Measurements from ENCODE around the gene TNFRSF4.

Gene TNFRSF4

DNA sequence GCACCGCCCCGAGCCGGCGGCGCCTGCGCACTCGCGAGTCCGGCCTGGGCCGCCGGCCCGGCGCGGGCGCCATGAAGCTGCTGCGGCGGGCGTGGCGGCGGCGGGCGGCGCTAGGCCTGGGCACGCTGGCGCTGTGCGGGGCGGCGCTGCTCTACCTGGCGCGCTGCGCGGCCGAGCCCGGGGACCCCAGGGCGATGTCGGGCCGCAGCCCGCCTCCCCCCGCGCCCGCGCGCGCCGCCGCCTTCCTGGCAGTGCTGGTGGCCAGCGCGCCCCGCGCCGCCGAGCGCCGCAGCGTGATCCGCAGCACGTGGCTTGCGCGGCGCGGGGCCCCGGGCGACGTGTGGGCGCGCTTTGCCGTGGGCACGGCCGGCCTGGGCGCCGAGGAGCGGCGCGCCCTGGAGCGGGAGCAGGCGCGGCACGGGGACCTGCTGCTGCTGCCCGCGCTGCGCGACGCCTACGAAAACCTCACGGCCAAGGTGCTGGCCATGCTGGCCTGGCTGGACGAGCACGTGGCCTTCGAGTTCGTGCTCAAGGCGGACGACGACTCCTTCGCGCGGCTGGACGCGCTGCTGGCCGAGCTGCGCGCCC is 18.3 kb upstream of the TNFRSF4 start, which contains the start of gene B3GALT6:
Gene B3GALT6, plus strand, starts transcription at position 30 of the 588 bp plus-strand sequence. Its CDS starts 42 bp downstream, at position 72.
- DNase-seq: no peak

DNA sequence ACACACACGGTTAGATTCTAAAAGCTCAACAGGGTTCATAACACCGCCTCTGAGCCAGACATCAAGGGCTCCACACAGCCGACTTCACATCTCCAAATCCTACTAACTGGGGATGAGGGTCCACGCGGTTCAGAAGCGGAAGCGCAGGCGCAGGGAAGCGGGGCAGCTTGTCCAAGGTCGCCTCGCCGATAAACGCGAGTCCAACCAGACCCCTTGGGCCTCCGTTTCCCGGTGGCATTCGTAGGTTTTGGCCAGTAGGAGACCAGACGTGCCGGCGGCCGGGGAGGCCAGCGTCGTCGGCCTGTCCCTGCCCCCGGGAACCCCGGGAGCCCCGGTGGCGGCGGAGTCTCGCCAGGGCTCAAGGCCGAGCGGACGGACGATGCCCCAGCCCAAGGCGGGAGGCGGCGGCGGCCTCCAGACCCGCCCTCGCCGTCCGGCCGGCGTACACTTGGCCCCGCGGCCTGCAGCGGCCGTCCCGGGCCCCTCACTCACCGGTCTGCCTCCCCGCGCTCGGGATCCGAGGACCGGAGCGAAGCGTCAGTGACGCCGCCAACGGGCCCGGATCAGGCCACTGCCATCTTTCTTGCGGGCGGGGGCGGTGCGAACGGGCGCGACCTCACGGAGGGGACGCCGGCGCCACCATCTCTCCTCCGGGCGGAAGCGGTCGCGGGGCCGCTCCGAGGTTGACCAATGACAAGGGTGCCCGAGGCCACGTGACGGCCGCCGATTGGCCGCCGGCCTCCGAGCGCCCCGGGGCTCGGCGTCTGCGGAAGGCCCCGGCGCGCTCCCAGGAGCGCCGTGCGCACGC is 17.7 kb upstream of the TNFRSF4 start, which contains the start of gene SDF4:
Gene SDF4, minus strand, starts transcription at position 602 of the 808 bp plus-strand sequence. CDS start 3,229 bp downstream, outside the sequence.
- DNase-seq: peak; percentile 97

DNA sequence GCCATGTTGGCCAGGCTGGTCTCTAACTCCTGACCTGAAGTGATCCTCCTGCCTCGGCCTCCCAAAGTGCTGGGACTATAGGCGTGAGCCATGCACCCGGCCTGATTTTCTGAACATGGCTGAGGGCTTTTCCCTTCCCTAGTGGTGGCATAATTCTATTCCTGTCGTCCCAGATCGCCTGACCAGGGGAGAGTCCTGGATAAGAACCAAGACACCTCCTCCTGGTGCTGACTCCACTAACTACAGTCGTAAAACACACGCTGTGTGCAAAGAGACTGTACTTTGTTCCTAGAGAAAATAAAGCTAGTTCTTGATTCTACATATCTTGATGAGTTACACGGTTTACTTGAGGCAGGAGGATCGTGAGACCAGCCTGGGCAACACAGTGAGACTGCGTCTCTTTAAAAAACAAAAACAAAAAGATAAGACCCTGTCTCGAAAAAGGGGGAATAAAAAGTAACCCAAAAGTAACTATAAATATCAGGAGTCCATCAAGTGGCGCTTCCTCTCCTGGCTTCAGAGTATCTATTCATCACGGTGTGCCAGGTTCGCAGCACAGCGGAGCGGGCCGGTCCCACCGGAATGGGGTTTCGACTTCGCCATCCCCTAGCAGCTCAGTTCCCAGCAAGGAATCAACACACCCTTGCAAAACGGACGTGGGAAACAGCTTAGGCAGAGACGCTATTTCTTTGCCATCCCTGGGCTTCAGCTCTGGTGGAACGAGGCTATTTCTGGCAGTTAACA is 16.9 kb upstream of the TNFRSF4 start:
- DNase-seq: no peak

DNA sequence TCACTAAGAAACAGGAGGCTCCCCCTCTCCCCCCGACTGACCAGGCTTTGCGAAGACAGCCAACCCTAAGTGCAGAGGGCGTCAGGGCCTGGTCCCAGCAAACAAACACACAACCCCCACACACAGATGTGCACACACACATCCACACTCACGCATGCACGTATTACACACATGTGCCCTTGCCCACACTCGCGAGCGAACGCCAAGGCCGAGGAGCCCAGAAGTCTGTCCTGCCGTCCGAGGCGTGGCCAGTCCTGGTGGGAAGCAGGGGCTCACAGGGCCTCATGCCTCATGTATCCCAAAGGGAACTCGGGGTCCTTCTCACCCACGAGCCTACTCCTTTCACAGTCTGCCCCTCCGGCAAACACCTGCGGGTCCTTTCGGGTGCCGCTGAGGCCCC is 15.8 kb upstream of the TNFRSF4 start:
- no peak for DNase-seq

DNA sequence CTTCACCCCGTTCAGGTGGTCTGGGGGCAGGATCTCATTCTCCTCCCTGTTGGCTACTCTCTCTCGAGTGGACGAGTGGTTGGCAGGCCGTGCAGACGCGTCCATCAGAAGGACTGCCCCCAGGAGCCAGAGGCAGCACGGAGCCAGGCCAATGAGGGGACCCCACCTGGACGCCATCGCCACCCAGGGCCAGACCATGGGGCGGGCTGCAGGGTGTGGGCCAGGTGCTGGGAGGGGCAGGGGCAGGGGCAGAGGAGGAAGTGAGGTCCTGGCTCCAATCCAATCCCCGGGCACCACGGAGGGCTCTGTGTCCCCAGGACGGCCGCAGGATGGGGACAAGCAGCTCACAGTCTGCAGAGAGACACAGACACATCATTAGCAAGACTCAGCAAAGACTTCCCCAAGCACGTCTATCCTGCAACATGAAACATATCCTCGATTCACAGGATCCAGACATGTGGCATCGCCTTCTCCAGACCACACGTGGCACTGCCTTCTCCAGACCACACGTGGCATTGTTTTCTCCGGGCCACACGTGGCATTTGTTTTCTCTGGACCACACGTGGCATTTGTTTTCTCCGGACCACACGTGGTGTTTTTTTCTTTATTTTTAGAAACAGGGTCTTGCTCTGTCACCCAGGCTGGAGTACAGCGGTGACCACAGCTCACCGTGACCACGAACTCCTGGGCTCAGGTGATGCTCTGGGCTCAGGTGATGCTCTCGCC is 14.8 kb upstream of the TNFRSF4 start:
- no peak for DNase-seq

DNA sequence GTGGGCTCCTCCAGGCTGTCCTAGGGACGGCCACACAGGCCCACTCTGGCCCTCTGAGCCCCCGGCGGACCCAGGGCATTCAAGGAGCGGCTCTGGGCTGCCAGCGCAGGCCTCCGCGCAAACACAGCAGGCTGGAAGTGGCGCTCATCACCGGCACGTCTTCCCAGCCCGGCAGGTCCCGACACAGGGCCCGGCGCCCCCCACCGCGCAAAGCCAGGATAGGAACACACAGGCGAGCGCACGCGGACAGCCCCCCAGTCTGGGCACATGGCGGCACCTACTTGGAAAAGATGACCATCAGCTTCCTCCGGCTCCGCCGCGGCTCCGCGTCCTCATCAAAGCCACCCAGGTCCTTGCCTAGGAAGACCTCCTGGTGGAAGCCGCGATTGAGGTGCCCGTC is 14.2 kb upstream of the TNFRSF4 start:
- DNase-seq: no peak

DNA sequence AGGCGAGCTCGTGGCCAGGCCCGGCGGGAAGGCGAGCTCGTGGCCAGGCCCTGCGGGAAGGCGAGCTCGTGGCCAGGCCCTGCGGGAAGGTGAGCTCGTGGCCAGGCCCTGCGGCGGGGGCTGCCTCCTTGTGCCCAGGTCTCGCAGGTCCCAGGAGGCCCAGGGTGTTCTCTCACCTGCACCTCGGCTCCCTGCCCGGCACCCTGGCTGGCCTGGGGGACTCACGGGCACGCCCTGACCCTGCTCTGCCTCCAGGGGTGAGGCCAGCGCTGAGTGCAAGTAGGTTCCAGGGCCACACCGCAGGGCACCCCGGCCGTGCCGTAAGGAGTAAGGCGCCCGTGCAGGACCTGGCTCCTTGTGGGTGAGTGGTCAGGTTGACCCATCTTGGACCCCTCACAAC is 13.4 kb upstream of the TNFRSF4 start:
- DNase-seq: no peak

DNA sequence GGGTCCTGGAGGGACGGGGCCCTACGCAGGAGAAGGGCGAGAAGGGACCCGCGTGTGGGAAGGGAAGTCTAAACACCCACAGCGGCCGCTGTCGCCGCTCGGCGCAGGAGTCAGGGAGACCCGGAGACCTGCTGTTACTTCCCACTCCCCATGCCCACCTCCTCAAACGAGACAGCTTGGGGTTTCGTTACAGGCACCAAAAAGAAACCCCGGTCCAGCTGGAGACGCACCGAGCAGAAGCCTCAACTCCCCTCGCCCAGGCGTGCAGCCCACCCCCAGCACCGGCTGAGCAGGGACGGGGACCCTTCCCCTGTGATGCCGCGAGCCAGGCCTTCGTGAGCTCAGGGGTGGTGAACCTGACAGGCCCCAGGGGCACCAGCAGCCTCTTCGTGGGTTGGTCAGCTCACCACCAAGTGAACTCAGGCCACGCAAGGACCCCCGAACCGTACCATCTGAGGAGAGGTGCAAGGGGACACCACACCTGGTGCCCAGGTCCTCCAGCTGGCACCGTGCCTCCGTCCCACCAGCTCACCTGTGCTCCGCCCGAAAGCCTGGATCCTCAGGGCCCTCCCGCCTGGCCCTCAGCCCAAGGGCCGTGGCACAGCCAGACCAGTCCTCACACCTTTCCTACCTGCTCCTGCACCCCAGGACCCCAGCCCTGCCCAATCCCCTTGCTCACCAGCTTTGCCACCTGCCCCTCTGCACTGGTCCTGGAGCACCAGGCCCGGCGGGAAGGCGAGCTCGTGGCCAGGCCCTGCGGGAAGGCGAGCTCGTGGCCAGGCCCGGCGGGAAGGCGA is 12.8 kb upstream of the TNFRSF4 start:
- DNase-seq: no peak

DNA sequence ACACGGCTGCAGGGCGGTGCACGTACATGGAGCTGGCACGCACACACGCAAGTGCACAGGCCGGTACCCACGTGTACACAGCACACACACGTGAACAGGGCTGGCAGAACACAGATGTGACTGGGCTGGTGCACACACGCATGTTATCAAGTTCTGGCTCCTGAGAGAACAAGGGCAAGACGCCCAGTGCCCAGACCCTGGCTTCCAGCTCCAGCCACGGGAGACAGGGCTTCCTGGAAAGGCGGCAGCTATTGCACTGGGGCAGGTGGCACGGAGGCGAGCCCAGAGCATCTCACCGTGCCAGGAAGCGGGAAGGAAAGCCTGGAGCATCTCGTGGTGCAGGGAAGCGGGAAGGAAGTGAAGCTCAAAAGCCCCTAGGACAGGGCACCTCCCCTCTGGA is 12.0 kb upstream of the TNFRSF4 start:
- DNase-seq: no peak

DNA sequence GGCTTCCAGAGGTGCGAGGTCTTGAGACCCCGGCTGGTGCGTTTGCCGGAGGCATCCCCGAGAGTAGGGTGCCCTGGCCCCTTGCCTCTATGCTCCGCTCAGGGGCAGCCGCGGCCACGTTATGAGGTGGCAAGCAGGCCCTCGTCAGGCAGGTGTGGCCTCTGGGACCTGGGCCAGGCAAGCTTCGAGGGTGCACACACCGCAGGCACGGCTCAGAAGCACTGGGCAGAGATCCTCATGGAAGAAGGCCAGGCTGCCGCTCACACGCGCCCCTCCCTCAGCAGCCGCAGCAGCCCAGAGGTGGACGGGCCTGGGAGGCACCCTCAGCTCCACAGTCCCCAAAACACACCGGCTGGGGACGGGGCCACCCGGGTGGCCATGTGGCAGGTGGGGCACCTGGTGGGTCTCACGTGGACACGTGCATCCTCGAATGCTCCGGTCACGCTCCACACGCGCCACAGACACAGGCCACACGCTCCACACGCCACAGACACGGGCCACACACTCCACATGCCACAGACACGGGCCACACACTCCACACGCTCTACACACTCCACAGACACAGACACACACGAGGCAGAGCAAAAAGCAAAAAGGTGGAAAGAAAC is 11.4 kb upstream of the TNFRSF4 start:
- DNase-seq: no peak

DNA sequence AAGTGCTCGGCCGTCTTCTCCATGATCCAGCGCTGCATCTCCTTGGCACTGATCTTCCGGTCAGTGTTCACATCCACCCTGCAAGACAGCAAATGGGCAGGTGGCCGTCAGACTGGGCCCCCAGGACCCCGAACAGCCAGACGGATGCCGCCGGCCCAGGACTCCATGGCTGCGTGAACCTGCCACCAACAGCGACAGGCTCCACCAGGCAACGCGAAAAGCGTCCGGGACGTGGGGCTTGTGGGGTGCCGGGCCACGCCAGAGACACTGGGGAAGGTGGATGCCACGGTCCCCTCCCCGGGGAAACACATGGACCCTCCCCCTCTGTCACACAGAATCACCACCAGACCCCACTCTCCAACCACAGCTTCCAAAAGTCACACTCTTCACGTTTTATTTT is 9.9 kb upstream of the TNFRSF4 start:
- DNase-seq: no peak

DNA sequence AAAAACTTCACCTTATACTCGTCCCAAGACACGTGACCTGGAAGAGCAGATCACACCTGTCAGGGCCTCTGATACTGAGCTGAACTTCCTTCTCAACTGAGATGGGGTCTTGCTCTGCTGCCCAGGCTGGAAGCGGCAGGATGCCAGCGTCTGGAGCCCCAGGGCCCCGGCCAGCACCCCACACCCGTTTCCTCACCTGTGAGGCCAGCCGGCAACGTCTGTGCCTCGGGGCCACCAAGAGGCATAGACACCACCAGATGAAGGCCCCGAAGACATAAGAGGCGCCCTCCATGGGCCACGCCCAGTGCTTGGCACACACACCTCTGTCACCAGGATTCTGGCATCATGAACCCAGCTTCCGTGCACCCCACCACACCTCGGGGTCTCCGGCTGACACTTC is 9.4 kb upstream of the TNFRSF4 start:
- DNase-seq: no peak

DNA sequence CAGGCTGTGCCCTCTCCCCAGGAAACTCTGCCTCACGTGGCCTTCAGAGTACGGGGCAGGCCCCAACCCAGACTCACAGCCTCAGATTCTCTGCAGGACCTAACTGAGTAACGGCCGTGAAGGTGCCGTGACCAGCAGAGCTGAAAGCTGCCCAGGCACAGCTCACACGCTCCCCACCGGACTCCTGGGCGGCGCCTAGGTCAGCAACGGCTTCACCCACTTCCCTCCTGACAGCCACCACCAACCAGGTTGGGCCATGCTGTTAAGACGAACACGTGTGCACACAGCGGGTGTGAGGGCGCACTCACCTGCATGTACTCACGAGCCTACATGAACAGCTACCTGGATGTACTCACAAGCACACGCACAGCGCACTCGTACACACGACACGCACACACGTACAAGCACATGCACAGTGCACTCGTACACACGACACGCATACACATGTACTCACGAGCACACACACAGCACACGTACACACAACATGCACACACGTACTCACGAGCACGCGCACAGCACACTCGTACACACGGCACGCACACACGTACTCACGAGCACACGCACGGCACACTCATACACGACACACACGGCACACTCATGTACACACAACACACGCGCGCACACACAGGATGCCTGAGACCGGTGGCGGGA is 8.7 kb upstream of the TNFRSF4 start:
- DNase-seq: no peak

DNA sequence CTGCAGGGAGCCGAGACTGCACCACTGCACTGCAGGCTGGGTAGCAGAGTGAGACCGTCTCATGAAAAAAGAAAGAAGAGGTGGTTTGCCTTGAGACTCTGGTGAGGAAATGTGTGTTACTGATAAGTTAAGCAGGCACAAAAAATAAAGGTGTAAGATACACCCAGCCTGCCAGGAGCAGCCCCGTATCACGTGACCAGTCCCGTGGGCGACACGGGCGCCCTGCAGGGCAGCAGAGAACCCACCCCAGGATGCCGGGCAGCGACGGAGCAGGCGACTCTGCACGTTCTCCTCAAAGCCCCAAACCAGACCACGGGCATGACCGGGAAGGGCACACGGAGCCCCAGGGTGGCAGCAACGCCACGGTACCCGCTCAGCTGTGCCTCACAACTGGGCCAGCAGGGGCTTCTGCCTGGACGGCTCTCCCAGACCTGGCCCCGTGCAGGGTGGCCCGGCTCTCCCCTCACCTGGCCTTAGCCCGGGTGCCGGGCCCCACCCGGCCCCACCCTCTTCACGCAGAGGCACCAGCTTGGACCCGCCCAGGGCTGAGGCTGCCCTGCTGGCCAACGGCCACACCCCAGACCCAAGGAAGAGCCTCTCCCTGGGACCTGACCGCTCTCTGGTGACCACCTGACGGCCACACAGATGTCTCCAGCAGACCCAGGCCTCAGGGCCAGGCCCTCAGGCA is 8.1 kb upstream of the TNFRSF4 start:
- DNase-seq: no peak

DNA sequence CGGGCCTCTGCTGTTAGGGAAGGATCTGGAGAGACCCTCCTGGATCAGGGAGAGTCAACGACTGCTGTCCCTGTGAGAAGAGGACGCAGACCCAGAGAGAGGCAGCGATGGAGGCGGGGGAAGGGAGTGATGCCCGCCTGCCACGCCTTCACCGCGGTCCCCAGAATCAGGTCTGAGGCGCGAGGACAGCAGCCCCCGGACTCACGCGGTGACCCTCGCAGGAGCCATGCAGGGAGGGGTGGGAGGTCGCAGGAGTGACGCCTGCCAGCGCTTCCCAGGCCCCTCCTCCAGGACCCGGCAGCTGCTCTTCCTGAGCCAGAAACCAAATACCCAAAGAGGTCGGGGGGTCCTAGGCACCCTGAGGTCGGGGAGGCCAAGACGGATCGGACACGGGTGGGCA is 6.2 kb upstream of the TNFRSF4 start:
- DNase-seq: no peak

DNA sequence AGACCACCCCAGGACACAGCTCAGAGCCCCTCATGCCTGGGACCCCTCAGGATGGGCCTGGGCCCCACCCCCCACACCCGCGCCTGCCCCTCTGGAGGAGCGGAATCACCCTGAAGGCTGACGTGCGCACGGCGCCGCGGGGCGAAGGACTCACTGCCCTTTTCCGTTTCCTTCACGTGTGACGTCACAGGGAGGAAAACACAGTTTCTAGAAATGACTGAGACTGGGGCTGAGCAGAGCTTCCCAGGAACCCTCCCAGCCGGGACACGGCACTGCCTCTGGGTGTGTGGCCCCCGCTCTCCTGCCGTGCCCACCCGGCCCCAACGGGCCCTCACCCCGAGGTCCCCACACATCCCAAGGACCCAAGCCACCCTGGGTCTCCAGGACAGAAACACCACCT is 5.4 kb upstream of the TNFRSF4 start:
- peak; percentile 73 for DNase-seq

DNA sequence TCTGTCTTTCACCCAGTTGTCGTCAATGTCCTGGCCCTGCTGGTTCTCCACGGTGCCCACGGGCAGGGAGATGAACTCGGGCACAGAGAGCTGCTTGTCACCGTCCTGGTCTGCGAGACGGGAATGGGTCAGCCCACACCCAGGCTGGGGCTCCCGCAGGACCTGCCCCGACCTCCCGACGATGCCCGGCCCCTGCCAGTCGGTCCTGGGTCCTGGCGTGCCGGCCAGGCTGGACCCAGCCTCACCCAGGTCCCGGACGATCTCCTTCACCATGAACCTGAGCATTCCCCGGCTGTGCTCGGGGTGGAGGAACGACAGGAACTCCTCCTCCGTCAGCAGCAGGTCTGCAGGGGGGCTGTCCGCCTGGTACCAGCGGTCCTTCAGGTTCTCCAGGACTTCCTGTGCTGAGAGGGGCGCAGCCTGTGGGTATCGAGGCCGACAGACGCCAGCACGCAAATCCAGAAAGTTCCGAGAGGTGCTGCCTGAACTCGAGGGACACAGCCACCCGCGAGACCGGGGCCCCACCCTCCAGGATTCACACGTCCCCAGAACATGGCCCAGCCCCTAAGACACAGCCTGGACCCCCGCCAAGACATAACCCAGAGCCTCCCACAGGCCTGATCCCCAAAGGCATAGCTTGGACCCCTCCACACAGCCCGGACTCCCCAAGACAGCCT is 4.7 kb upstream of the TNFRSF4 start:
- DNase-seq: no peak

DNA sequence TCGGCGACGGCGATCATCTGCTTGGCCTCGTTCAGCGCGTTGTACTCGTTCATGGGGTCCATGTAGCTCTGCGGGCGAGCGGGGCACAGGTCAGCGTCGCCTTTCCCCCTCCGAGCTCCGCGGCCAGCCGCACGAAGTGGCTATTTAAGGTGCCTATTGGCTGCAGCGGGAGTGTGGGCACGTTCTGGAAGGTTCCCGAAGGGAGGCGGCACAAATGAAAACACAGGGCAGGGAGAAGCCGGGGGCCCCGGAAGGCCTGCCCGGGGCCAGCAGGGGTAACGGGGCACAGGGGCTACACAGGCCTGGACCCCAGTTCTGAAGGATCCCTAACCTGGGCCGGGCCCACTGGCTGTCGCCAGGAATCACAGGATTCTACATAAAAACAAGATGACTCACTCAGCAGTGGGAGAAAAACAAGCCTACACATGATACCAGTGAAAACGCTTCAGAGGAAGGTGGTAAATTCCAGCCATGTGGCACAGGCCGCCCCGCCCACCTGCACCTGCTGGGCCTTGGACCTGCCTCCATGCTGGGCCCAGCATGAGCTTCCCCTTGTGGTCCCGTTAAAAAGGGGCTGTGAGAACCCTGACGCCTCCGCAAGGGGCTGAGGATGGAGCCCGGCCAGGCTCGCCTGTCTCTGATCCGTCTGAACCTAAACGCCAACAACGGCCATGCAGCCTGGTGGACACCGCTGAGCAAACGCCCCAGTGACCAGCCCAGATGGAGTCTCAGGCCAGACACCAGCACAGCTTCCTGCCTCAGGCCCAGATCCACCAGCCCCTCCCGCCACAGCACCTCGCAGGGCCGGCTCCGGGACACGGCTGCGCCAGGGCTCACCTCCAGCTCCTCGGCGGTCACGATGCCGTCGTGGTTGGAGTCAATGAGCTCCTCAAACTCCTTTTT is 3.9 kb upstream of the TNFRSF4 start:
- DNase-seq: peak; percentile 47
